Measurements from ENCODE around the gene TRIM27. TPM values are rescaled to one million over a fixed set of nuclear protein-coding genes. Genes with fewer than 3 reads are reported as not detected.
"Not testable (repeated sequence)": the region's sequence is repeated elsewhere in the genome, so short reads cannot be mapped to it uniquely, and the experiment has no call there.

TRIM27 gene
- total RNA-seq, 1 donor = 59.8 TPM

DNA sequence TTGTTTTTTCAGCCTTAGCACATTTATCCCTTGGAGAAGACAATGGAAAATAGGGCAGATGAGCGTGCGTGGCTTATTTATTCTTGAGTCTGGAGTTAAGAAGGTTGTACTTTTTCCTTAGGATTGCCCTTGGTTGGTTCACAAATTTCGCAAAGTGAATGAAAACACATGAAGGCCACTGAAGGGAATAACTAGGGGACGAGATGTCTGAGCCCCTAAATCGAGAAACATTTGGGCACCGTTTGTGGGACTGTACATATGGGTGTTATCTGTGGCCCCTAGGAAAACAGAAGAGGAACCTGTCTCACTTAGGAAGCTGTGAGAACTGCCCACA is 19.4 kb upstream of the TRIM27 start:
- no peak for DNase-seq (ENCODE audit: low read depth in 2 of 3, low spot score in 2 of 3)

DNA sequence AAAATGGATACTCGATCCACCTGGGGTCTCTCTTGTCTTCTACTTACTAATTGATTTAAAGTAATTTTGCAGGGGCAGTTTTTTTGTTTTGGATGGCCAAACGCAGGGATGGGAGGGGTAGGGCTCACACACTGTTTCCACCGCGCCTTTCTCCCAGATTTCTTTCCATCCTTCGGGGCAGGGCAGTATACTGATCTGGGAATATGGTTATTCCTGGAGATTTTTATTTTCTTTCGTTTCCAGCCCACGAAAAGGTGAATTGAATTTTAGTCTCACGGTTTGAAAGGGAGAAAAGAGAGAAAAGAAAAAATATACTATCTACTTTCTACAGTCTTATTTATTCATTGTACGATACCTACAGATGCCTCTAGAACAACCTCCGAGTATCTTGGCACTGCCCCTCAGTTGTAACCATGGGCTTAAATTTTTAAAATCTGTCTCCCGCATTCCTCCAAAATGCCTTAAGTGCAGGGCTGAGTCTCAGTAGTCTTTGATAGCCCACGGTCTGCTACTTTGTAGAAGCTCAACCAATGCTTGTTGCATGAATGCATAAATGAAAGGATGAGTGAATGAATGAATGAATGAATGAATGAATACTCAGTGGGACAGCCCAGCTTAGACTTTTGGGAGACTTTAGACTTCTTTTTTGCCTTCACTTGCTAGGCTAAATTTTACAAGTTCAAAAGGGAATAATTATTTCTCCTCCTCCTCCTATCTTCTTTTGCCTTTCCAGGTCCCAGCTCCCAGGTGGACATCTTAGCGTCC is 18.1 kb upstream of the TRIM27 start:
- no peak for DNase-seq (ENCODE audit: low read depth in 2 of 3, low spot score in 2 of 3)

DNA sequence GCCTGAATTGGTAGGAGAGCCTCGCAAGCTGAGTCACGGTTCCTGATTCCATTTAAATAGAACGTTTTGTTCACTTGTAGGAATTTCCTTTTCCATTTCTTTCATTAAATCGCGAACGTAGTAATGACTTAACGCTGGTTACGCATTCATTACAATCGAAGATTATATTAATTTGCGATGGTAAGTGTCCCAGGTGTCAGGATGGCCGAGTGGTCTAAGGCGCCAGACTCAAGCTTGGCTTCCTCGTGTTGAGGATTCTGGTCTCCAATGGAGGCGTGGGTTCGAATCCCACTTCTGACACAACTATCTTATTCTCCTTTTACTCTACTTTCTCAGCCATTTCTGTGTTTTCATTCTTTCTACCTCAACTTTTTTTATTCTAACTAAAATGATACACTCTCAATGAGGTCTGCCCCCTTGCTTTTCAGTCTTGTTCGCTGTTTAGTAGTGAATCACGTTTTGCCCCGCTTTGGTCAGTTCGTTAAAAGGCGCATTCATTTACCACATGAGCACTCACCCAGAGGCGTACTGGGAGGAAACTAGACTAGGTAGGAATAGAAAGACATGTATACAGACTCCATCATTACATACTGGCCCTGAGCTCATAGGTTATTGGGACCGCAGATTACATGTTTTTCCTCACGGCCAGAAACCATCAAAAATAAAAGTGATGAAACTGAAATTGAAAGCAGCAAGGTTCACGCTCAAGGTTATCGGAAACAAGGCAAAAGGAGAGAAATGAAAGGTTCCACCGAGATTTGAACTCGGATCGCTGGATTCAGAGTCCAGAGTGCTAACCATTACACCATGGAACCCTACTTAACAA is 17.3 kb upstream of the TRIM27 start:
- DNase-seq (ENCODE audit: low read depth in 2 of 3, low spot score in 2 of 3) = peak; percentile 58 to 93 (median 80)

DNA sequence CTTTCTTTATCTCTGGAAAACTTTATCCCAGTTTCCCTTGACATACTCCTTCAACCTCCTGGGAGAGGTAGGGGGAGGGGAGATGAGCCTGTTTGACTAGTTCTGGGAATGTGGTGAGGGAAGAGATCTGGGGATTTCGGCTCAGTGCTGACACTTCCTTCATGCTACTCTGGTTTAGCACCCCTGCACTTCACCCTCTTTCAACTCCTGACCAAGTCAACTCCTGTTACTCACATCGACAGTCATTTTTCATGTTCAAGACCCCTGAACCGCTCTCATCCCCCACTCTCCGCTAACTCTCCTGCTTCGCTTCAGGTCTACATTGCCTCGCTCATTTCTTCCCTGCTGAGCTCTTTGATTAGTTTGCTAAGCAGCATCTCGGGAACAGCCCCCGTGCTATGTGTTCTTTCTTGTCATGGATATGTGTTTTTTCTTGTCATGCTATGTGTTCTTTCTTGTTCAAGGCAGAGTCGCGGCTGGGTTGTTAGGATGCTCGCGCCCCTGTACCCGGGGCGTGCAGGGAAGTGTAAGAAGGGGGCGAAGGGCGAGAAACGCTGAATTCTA is 16.6 kb upstream of the TRIM27 start:
- DNase-seq (ENCODE audit: low read depth in 2 of 3, low spot score in 2 of 3) = no peak

DNA sequence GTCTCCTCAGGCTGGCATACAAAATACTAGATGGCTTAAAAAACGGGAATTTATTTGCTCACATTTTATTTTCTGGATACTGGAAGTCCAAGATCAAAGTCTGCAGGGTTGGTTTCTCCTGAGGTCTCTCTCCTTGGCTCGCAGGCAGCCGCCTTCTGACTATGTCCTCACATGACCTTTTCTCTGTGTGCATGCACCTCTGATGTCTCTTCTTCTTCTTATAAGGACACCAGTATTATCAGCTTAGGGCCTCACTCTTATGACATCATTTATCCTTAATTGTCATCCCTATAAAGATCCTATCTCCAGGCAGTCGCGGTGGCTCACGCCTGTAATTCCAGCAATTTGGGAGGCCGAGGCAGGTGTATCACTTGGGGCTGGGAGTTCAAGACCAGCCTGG is 9.3 kb upstream of the TRIM27 start:
- DNase-seq (ENCODE audit: low read depth in 2 of 3, low spot score in 2 of 3) = no peak

DNA sequence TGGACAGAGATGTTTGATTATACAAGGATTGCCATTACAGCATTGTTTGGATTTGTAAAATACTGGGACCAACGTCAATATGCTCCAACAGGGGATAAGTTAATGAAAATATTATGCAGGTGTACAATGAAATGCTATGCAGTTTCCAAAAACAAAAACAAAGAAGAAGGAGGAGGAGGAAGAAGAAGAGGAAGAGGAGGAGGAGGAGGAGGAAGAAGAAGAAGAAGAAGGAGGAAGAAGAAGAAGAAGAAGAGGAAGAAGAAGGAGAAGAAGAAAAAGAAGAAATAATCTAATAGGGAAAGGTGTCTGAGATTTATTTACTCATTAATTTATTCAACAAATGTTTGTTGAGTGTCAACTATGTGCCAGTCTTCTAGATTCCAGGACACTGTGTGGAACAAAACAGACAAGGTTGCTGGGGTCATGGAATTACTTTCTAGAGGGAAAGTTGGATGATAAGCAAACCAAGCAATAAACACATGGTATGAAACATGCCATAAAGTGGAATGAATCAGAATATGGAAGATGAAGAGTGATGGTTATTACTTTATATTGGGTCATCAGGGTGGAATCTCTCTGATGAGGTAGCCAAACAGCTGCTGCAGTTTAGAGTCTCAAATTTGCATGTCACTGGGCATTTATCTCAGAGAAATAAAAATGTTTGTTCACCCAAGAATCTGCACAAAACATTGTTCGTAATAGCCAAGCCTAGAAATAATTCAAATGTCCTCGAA is 6.3 kb upstream of the TRIM27 start:
- DNase-seq (ENCODE audit: low read depth in 2 of 3, low spot score in 2 of 3) = no peak

DNA sequence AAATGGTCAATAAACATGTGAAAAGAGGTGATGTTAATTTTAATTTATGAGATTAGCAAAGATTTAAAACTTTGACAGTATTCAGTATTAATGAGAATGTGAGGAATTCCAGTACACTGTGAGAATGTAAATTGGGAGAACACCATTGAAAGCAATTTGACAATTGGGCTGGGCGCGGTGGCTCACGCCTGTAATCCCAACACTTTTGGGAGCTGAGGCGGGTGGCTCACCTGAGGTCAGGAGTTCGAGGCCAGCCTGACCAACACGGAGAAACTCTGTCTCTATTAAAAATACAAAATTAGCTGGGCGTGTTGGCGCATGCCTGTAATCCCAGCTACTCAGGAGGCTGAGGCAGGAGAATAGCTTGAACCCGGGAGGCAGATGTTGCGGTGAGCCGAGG is 5.6 kb upstream of the TRIM27 start:
- DNase-seq (ENCODE audit: low read depth in 2 of 3, low spot score in 2 of 3) = not testable (repeated sequence)

DNA sequence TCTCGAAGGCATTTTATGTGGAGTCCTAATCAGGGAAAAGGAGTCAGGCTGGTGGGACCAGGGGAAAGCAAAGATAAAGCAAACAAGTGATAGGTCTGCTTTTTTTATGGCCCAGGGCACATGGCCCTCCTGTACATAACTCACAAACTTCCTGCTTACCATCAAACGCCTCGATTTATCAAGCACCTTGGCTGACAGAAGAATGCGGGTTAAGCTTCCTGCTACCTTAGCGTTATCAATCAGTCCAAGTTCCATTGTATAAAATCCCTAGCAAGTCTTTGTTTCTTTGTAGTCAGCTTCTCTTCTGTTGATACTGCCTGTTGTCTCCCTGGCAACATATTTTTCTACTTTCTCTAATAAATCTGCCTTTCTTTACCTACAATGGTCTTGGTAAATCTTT is 4.1 kb upstream of the TRIM27 start:
- no peak for DNase-seq (ENCODE audit: low read depth in 2 of 3, low spot score in 2 of 3)

DNA sequence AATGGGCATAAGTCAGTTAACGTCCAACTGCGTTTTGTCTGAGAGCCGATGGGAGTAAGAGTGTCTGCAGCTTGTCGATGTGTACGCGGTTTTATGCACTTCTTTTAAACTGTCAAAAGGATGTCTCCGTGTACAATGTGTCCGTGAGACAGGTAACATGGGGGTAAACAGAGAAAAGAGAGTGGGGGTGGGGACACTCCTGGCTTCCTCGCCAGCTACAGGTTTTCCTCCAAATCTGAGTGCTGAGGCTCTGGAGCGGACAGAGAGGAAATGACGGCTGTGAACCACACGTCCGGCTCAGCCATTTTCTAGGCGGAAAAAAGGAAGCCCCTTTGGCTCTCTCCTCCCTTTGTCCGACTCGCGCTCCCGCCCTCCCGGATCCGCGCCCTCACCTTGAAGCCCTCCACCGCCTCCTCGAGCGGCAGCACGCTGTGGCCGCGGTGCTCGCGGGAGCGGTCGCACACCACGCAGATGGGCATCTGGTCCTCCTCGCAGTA is 916 bp downstream of the TRIM27 start:
- peak in 2 of 3 donors; percentile 65 to 69 for DNase-seq (ENCODE audit: low read depth in 2 of 3, low spot score in 2 of 3)

DNA sequence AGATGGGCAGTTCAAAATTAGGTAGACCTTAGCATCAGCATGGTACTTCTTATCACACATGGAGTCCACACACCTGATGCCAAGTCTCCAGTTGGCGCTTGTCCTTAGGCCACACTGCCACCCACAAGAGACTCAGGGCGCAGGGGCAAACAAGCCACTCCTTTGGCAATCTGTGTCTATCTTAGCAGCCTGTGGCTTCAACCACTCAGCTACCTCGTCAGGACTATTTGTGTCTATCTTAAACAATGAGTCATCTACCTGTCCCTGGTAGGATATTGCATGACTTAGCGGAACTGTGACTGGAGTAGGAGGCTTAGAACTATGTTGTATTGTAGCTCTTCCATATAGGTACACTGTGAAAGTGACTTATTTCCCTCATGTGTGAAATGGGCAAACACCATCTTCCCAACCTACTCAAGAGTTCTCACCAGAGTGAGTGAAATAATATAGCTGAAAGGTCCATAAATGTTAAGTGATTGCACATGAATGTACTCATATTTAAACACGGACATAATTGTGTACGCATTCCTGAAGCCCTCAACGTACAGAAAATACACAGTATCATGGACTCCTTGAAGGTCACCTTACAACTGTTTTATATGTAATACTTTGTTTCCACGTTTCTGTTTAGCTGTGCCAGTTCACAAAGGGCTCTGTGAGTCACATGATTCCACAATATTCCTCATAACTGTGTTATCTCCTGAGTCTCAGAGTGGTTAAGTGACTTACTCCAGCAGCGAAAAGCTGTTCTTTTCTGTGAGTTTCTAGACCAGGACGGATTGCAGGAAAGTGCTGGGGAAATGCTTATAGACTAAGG is 1.6 kb downstream of the TRIM27 start:
- peak in 1 of 3 donors; percentile 2 for DNase-seq (ENCODE audit: low read depth in 2 of 3, low spot score in 2 of 3)

DNA sequence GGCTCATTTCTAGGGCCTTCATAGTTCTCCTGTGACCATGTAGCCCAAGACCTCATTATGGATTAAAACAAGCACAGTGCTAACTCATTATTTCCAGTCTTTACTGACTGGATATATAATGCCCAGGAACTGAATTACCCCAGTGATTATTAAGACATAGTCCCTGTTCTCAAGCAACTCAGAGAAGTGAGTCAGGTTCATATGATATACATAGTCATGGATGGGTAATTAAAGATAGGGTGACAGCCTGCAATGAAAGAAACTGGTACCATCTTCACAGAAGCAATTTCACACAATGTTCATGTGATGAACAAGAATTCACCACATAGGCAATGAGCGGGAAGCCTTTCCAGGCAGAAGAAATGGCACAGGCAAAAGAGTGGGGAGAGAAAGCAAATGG is 3.5 kb downstream of the TRIM27 start:
- no peak for DNase-seq (ENCODE audit: low read depth in 2 of 3, low spot score in 2 of 3)

DNA sequence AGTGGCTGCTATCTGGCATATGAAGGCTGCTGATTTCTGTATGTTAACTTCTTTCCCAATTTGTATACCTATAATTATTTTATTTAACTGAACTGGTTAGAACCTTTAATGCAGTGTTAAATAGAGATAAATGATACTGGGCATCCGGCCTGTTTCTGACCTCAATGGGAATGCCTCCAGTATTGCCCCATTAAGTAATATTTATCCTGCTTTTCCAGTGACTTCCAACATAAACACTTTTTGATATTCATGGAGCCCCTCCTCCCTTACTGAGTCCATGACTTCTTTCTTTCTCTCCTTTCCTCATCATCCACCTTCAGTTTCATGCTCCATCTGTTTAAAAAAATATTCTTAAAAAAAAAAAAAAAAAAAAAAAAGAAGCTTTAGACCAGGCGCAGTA is 8.8 kb downstream of the TRIM27 start:
- no peak for DNase-seq (ENCODE audit: low read depth in 2 of 3, low spot score in 2 of 3)

DNA sequence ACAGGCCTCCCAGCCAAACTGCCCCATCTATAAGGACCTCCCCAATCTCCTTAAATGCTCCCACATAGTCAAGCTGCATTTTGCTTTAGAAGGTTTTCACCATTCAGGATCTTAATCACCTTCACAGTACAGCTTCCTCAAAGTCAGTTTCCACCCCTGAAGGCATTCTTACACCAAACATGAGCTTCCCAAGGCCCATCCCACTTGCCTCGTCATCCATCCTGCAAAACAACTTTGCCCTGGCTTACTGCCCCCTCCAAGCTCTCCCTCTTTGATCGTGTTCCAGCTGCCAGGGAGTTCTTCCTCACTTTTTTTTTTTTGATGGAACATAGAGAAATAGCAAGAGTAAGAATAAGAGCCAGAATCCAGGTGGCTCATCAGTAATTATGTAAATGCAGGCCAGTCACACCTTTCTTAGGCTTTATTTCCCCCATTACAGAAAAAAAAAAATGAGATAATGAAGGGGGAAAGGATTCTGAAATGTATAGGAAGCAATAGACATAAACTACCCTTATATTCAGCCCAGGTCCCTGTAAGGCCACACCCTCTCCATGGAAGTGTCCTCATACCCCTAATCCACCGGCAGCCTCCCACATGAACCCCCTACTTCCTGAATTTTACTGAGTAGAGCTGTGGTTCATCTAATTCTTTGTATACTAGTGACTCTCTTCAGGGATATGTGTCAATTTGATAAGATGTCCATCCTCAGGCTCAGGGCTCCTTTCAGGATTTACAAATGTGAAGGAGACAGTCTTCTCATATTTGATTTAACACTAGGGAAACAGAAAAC is 12.7 kb downstream of the TRIM27 start:
- no peak for DNase-seq (ENCODE audit: low read depth in 2 of 3, low spot score in 2 of 3)

DNA sequence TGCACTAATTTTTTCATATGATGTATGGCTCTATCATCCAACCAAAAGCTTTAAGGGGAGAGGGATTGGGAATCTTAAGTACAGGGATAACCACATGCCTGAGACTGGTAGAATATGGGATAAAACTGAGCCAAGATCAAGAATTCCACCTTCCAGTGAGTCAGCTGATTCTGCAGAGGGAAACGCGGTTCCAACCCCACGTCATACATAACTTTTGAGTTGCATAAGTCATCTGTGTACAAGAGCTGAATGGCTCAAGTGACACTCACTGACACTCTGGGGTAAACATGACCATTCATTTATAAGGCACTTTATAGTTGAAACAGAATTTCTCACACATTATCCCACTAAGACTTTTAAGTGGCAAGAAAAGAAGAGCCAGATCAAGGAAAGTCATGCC is 16.4 kb downstream of the TRIM27 start:
- no peak for DNase-seq (ENCODE audit: low read depth in 2 of 3, low spot score in 2 of 3)

DNA sequence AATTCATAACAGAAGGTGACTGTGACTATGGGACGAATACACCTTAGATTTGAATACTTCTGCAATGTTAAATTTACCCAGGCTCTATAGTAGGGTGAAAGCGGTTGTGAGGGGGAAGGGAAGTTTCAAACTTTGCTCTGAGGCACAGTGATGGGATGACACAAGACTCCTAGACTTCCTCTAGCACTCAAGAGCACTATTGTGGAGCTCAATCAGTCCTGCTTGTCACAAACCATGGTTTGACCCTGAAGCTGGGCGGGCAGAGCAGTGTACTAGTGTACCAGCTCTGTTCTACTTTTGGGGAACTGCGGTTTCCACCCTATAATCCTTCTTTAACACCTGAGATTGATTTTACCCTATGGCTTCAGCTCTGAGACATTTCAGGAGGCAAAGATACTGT is 17.1 kb downstream of the TRIM27 start:
- DNase-seq (ENCODE audit: low read depth in 2 of 3, low spot score in 2 of 3) = no peak

DNA sequence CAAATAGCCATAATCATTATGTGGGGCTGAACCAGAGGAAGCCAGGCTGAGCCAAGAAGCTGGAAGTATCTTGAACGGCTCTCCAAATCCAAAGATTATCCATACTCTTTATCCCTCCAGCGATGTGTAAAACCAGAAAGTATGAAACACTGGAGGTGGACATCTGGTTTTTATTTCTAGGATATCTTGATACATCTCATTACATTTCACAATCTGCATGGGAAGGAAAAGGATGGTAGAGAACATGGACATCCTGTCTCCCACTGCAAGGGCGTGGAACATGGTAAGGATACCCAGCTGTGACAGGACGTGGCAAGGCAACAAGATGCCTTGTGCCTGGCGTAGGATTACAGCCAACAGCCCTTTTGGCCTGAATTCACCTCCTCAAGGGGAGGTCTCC is 20.1 kb downstream of the TRIM27 start:
- no peak for DNase-seq (ENCODE audit: low read depth in 2 of 3, low spot score in 2 of 3)

DNA sequence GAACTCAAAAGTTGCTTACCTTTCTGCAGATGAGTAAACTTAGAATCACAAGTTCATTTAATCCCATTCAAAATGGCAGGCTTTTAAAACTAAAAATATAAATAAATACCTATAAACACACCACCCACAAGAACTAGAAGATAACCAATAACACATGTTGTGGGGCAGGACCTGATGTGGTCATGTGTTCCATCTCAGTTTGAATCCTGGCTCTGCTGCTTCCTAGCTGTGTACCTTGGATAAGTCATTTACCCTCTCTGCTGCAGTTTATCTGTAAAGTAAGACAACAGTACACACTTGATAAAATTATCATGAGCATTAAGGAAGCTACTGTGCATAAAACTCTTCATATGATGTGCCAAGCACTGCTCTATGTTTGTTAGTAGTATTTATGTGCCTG is 22.0 kb downstream of the TRIM27 start:
- no peak for DNase-seq (ENCODE audit: low read depth in 2 of 3, low spot score in 2 of 3)

DNA sequence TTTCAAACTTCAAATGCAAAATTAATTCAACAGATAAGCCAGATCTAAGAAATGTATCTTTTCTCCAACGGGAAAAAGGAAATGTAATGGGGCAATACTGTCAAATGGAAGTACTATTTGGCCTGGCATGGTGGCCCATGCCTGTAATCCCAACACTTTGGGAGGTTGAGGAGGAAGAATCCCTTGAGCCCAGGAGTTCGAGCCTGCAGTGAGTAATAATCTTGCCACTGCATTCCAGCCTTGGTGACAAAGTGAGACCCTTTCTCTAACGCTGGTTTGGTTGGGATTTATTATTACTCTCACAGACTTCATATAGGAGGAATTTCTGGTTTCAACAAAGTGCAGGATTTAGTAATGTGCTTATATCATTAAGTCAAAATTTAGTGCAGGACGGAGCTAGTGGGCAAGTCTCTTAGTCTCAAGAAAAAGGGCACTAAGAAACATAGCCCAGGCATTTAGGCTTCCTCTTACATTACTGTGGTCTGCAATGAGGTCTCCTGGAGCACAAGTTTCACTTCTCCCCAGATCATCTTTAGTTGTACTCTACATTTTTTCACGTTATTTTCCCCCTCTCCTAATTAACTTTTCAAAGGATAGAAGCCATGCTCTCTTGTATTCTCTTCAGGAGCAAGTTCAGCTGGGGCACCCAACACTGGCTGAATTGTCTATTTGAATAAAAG is 23.1 kb downstream of the TRIM27 start:
- DNase-seq (ENCODE audit: low read depth in 2 of 3, low spot score in 2 of 3) = no peak

DNA sequence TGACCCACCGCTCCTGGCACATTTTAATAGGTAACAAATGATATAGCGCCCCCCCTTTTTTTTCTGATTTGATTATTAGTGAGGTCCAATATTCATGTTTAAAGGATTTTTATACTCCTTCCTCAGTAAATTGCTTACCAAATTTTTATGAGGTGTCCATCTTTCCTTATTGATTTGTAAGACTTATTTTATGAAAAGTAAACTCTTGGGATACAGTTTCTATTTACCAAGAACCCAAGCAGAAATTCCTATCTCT is 25.1 kb downstream of the TRIM27 start:
- no peak for DNase-seq (ENCODE audit: low read depth in 2 of 3, low spot score in 2 of 3)

All from hematopoietic multipotent progenitor cell (in vitro differentiated cells).